Fibroblast of mammary gland (primary cell): ENCODE results near the gene CACNB3.

Experiments used
- DNase-seq: peaks from one replicate; pipeline ENCODE4 v3.0.0-alpha.2; 2010; ENCODE audit warnings: low read depth
- H3K4me3 ChIP-seq: 2 replicates; pipeline ENCODE4 v1.5.1; 2011; ENCODE audit warnings: low read depth, mild to moderate bottlenecking, low read length, moderate library complexity; ENCODE audit not compliant: control insufficient read depth
- TF ChIP-seq, protein P1 (sequence below): conservative IDR thresholded peaks from 2 replicates; pipeline ENCODE4 v1.5.1; 2011; ENCODE audit warnings: low read depth, low read length, inconsistent platforms; ENCODE audit not compliant: control insufficient read depth, insufficient read depth

CACNB3 gene

DNA sequence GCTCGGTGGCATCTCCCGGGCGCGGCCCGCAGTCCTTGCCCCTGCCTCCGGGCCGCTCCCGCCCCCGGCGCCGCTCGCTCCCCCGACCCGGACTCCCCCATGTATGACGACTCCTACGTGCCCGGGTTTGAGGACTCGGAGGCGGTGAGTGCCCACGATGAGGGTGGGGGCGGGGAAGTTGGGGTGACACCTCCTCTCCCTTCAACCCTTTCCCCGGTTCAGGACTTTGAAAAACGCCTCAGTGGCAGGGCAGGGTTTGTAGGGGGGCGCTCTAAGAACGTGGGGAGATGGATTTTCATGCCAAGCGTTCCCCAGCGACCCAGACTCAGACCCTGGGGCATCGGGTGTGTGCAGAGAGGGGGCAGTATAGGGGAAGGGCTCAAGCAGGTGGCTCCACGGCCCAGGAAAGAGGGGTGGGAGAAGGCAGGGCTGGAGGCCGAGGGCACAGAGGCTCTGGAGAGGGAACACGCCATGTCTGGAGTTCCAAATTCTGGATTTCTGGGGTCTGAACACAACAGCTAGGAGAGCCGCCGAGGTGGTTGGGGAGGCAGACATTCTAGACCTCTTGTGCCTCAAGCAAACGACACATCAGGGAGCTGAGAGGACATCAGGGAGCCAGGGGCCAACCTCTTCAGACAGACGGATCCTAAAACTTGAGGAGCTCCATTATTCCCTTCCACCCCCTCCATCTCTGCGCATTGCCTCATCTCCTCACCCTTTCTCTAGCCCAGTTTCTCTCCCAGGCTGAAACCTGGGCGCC is 715 bp downstream of the CACNB3 start:
- H3K4me3 ChIP-seq, result peak overlapping the region; percentile 61
- DNase-seq, result no peak
- TF ChIP-seq, protein P1, sequence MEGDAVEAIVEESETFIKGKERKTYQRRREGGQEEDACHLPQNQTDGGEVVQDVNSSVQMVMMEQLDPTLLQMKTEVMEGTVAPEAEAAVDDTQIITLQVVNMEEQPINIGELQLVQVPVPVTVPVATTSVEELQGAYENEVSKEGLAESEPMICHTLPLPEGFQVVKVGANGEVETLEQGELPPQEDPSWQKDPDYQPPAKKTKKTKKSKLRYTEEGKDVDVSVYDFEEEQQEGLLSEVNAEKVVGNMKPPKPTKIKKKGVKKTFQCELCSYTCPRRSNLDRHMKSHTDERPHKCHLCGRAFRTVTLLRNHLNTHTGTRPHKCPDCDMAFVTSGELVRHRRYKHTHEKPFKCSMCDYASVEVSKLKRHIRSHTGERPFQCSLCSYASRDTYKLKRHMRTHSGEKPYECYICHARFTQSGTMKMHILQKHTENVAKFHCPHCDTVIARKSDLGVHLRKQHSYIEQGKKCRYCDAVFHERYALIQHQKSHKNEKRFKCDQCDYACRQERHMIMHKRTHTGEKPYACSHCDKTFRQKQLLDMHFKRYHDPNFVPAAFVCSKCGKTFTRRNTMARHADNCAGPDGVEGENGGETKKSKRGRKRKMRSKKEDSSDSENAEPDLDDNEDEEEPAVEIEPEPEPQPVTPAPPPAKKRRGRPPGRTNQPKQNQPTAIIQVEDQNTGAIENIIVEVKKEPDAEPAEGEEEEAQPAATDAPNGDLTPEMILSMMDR, result no peak

GRCh38 chr12:48819986-48820725 is 1.9 kb downstream of the CACNB3 start:
- H3K4me3 ChIP-seq, result no peak overlapping the region
- DNase-seq, result no peak
- TF ChIP-seq, protein P1, result no peak

GRCh38 chr12:48822139-48822538 is 3.8 kb downstream of the CACNB3 start:
- no peak overlapping the region for H3K4me3 ChIP-seq
- no peak for DNase-seq
- TF ChIP-seq, protein P1, result no peak

- TF ChIP-seq, protein P1, result no peak
- no peak overlapping the region for H3K4me3 ChIP-seq
These were observed 4.4 kb downstream of the CACNB3 start for GRCh38 chr12:48822711-48823110.

DNA sequence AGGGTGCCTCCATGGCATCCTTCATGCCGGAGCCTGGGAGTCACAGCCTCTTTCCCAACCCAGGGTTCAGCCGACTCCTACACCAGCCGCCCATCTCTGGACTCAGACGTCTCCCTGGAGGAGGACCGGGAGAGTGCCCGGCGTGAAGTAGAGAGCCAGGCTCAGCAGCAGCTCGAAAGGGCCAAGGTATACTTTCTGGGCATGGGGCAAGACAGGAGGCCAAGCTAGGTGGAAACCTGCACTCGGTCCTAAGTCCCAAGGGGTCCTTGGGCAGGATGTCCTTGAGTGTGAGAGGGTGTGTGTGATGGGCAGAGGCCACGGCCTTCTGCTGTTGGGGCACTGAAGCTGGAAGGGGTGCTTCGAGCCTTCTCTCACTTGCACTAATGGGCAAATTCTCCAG is 5.0 kb downstream of the CACNB3 start:
- no peak for DNase-seq
- H3K4me3 ChIP-seq, result no peak overlapping the region
- TF ChIP-seq, protein P1, result no peak

More at GRCh38 chr12:48822711-48823110, 4.4 kb downstream of the CACNB3 start:
- no peak for DNase-seq

DNA sequence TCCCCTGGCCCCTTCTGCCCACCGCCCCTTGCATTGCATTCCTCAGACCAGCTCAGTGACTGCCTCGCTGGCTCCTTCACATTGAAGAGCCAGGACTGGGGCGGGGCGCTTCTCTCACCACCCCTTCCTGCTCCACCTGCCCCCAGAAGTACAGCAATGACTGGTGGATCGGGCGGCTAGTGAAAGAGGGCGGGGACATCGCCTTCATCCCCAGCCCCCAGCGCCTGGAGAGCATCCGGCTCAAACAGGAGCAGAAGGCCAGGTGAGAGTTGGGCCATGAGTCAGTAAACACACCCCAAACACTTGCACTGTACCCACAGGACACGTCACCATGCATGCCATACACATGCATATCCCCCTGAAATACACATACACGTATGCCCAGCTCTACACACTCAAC is 5.8 kb downstream of the CACNB3 start:
- no peak for DNase-seq
- TF ChIP-seq, protein P1, result no peak
- H3K4me3 ChIP-seq, result no peak overlapping the region
